Middle frontal gyrus (tissue), 1 donor: Measurements from ENCODE around the gene CACNA2D3.

ENCODE experiments used
- DNase-seq: peaks from one replicate; pipeline ENCODE4 v3.0.0-alpha.2; 2015; ENCODE audit warnings: low spot score; ENCODE audit errors: extremely low spot score

Gene CACNA2D3

GRCh38 chr3:55118451-55118850 lies 996.1 kb downstream of the CACNA2D3 start:
- DNase-seq, result no peak

- DNase-seq, result no peak
Measured at GRCh38 chr3:55119268-55119667, 996.9 kb downstream of the CACNA2D3 start.

GRCh38 chr3:55122312-55122711 lies 1000.0 kb downstream of the CACNA2D3 start:
- DNase-seq, result no peak
